Activated T-helper 9 cell treated with anti-CD3 and anti-CD28 coated beads, Interleukin-2, amount 50 U/mL, for 16 hours (primary cell): ENCODE measurements around the gene CSTB.

Source experiments
- DNase-seq: peaks from one replicate; pipeline ENCODE4 v3.0.0-alpha.2; 2020; ENCODE audit warnings: low read depth

The CSTB gene

DNA sequence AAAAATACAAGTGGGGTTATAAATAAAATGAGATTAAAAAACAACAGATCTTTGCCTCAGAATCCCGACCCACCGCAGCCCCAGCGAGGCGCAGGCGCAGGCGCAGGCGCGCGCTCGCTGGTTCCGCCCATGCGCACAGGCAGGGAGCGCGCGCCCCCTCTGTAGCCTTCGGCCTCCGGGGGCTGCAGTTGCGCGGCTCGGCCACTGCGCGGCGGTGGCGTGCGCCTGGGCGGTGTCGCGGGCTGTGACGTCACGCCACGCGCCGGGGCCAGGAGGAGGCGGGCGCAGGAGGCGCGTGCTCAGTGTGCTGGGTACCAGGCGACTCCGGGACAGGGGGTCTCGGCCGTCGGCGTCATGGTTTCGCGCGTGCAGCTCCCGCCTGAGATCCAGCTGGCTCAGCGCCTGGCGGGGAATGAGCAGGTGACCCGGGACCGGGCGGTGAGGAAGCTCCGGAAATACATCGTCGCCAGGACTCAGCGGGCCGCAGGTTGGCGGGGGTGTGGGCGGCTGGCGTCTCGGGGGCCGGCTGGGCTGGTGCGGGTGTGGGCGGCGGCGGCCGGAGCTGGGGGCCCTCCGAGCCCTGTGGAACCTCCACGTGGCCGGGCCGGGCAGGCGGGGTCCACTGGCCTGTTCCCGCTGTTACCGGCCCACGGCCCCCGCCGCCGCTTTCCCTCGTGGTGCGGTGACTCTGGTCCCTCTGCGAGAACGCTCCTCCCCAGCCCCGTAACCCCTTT lies 13.3 kb upstream of the CSTB start, which contains the start of gene RRP1:
RRP1 (plus strand) TSS at position 302 of the 734 bp plus-strand sequence; CDS start at position 355, 53 bp downstream.
- peak; percentile 91 for DNase-seq

DNA sequence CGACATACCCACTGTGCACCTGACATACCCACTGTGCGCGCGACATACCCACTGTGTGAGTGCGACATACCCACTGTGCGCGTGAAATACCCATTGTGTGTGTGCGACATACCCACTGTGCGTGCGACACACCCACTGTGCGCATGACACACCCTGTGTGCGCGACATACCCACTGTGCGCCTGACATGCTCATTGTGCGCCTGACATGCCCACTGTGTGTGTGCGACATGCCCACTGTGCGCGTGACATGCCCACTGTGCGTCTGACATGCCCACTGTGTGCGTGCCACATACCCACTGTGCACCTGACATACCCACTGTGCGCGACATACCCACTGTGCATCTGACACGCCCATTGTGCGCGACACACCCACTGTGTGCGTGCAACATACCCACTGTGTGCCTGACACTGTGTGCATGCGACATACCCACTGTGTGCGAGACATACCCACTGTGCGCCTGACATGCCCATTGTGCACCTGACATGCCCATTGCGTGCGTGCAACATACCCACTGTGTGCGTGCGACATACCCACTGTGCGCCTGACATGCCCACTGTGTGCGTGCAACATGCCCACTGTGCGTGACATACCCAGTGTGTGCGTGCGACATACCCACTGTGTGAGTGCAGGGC lies 10.8 kb upstream of the CSTB start:
- no peak for DNase-seq

DNA sequence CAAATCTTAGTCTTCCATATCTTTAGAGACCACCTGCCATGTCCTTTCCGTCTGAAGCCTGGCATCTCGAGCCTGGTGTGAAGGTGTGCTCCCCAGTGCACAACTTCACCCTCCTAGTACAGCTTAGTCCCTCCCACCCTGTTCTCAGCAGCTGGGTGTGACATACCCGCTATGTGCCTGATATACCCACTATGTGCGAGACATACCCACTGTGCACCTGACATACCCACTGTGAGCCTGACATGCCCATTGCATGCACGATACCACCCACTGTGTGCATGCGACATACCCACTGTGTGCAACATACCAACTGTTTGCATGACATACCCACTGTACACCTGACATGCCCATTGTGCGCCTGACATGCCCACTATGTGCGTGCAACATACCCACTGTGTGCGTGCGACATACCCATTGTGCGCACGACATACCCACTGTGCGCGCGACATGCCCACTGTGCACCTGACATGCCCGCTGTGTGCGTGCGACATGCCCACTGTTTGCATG lies 10.2 kb upstream of the CSTB start:
- no peak for DNase-seq

DNA sequence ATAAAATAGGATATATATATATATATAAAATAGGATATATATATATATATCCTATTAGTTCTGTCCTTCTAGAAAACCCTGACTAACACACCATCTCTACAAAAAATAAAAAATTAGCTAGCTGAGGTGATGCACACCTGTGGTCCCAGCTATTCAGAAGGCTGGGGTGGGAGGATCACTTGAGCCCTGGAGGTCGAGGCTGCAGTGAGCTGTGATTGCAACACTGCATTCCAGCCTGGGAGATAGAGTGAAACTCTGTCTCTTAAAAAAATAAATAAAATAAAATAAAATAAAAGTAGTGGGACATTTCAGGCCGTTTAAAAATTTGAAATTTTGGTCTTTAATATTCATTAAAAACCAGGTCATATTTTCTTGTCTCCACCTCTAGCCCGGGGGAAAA lies 9.0 kb upstream of the CSTB start:
- DNase-seq, result no peak

DNA sequence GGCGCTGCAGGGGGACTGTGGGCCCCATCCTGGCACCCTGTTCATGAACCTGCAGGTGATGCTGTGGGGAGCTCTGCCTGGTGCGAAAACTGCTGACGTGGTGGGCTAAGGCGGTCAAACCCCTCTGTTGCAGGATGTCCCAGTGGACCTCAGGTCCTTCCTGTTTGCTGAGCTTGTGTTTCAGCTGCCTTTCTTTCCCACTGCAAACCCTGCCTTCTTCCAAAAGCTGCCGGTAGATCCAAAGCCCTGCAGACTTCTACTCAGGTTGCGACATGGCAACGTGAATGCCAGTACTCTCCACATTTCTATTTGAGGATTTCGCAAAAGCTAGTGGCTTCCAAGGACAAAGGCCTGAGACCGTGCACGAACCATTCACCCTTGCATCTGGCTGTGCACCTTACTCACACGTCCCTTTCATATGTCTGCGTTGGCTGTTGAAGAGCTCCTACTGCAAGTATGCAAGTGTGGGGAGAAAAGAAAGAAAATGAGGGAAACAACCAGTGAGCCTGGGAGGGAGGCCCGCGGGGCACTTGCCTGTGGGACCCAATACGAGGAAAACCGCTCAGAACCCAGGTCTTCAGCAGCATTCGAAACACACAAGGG lies 7.1 kb upstream of the CSTB start:
- DNase-seq, result no peak

DNA sequence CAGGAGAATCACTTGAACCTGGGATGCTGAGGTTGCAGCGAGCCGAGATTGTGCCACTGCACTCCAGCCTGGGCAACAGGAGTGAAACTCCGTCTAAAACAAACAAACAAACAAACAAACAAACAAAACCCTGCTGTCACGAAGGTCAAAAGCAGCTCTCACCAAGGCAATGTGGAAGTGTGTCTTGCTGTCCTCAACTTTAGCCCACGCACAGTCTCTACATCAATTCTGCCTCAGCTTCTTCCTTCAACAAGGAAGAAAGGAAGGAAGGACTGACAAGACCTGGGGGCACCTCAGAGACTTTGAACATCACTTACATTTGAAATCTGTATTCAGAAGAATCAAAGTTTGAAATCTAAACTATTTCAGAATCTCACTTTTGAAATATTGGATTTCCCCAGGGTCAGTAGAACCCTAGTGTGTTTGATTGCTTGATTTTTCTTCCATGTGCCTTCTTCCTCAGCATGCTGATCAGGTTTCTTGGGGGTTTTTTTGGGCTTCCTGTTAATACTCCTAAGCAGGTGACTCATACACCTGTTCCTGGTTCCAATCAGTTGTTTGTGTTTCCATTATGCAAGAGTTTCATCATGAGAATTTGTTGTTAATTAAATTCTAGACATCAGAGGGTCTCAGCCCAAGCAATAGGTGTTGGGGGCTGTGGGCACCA lies 6.5 kb upstream of the CSTB start:
- DNase-seq, result no peak

DNA sequence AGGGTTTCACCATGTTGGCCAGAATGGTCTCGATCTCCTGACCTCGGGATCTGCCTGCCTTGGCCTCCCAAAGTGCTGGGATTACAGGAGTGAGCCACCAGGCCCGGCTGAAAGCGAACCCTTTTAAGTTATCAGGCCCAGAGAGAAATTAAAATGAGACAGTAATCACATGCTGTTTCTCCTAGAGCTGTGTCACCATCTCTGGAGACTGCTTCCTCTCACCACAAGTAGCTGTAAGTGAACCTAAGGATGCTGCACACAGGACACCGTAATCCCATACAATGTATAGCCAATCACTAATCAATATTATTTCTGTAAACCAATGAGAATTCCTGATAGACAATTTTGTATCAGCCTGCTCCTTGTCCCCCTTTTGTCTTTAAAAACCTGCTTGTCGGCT lies 5.7 kb upstream of the CSTB start:
- DNase-seq, result no peak

DNA sequence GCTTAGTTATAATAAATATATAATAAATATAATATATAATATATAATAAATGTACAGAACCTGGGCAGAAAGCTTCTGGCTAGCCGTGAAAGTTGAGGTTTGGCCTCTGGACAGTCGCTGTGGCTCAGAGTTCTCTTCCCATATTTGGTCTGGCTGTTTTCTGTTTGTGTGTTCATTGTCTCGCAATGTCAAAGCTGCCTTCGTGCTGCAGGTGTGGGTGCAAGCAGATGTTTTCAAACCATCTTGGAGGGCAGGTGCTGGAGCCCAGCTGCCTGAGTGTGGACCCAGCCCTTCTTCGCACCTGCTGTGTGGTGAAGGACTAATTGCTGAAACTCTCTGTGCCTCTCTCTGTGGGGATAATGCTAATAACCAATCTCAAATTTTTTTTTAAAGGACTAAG lies 3.6 kb upstream of the CSTB start:
- no peak for DNase-seq

DNA sequence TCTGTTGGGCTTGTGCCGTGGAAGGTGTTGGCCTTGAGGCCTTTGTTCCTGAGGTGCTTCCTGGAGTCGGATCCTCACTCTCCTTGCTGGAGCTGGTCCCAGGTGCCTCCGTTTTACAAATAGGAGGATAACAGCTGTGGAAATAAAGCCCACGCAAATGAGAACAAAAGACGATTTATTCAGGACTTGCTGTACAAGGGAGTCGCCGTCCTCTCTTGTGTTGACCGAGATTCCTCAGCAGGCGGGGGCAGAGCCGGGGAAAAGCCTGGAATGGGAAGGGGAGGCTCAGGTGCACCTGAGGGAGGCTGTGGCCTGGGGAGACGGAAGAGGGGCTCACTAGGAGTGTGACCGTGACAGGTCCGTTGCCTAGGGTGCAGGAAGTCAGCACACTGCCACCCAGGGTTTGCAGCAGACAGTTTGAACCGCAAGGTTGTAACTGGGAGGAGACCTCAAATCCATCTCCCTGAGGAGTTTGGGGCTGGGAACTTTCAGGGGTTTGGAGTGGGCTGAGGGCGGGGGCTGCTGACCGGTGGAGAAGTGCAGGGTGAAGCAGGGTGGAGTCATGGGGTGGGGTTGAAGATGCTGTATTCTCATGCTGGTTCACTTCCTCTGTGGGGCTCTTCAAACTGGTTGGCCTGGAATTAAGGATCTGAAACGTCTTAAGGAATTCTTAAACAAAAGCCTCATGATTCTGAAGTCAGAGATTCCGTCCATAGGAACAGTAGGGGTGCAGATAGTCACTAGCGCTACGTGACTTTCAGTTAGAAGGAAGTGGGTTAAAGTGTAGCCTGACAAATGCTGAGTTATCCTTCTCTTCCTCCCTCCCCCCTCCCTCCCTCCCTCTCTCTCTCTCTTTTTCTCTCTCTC lies 2.6 kb upstream of the CSTB start:
- no peak for DNase-seq

DNA sequence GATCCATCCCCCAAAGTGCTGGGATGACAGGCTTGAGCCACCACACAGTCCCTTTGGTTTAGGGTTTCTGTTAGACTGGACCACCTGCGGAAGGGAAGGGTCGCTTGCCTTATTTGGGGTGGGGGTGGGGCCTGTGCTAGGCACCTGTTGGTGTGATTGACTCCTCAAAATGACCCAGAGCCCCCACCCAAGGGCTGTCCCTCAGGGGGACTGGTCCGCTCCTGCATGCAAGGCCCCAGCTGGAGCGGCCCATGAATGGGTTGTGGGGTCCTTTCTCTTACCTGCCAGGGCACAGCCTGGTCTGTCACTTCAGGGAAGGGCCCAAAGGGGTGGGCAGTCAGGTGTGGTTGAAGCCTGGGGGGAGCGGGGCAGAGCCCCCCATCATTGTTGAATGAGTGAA lies 1.8 kb upstream of the CSTB start:
- DNase-seq, result no peak

DNA sequence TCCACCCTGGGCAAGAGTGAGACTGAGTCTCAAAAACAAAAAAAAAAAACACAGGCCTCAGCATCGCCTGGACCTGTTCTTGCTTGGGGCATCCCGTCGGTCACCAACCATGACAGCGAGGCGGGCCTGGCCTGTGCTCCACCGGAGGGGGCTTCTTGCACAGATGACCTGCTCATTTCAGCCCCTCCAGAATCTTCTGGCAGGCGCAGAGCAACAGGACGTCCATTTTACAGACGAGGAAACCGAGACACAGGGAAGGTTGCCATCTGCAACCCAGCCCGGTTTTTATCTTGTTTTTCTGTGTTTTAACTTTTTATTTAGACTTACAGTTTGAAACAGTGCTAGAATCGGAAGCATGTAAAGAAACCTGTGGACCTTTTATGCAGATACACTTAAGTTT lies 918 bp downstream of the CSTB start:
- no peak for DNase-seq

DNA sequence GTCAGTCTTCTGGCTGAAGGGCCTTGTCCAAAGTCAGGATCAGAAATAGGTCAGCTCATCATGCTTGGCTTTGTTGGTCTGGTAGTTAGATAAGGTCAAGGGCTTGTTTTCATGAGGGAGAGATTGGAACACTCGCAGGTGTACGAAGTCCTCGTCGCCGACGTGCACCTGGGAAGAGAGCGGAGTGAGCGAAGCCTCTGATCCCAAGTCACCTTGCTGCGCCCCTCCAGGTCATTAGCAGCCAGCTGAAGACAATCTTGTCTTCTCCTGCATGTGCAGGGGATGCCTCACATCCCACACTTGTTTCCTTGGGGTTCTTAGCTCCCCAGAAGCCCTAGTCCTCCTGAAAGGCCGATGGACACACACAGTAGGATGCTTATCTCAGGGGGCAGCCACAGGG lies 1.9 kb downstream of the CSTB start:
- DNase-seq, result no peak

DNA sequence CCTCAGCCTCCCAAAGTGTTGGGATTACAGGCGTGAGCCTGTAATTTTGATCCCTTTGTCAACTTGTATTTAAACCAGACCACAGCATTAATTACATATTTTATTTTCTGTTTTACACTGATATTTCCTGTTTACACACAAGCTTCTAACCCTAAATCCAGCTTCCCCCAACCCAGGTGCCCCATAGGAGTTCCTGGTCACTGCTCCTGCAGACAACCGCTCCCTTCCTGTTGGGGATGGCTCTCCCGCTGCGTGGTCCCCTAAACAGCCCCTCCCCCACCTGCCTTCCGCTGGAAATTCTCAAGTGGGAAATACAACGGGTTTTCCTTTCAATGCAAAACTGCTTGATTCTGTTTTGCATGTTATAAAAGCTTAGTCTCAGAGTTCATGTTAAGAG lies 3.7 kb downstream of the CSTB start:
- no peak for DNase-seq

DNA sequence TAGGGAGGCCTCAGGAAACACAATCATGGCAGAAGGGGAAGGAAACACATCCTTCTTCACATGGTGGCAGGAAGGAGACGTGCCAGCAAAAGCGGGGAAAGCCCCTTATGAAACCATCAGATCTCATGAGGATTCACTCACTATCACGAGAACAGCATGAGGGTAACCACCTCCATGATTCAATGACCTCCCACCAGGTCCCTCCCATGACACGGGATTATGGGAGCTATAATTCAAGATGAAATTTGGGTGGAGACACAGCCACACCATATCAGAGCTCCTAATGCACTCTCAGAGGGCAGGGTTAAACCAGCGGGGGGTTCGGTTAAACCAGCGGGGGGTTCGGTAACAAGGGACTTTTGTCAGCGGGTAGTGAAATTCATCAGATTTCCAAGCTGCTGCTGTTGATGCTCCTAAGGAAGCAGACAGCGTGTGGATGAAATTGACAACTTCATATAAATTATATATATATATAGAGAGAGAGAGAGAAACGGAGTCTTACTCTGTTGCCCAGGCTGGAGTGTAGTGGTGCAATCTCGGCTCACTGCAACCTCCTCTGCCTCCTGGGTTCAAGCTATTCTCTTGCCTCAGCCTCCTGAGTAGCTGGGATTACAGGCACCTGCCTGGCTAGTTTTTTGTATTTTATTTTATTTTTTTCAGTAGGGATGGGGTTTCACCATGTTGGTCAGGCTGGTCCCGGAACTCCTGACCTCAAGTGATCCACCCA lies 4.2 kb downstream of the CSTB start:
- no peak for DNase-seq

DNA sequence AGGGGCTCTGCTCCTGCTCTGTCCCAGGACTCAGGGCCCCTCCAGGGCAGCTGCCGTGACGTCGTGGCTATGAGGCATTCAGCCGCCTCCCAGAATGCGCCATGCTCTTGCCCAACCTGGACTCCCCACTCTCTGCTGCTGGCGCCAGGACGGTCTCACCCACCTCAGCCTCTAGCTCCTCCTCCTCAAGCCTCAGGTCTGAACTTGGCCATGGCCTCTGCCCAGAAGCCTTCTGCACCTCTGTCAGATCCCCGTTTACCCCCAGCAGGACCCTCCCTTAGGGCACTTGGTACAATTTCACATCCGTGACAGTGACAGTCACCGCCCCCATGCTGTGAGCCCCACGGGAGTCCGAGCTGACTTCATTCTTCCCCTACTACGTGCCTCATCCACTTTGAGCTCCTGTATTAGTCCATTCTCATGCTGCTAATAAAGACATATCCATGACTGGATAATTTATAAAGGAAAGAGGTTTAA lies 4.9 kb downstream of the CSTB start:
- no peak for DNase-seq

DNA sequence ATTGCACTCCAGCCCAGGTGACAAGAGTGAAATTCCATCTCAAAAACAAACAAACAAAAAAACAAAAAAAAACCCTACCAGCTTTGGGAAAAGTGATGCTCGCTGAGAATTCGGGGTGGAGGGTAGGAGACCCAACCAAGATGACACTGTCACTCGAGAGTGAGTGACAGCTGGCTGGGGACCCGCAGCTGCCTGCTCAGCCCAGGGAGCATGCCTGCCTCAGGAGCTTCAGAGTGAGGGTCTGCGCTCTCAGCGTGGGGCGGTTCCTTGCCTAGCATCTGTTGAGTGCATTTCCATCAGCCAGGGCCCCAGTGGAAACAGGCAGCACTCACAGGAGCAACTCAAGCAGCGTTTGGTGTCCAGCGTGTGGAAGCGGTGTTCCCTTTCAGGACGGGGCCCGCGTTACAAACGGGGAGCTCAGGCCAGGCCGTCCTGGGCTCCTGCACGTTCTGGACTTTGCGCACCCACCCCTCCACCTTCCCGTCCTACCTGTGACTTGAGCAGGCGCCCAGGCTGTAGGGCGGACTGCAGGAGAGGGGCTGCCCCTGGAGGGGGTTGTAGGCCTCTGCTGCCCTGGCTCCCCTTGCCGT lies 5.9 kb downstream of the CSTB start:
- DNase-seq, result no peak

DNA sequence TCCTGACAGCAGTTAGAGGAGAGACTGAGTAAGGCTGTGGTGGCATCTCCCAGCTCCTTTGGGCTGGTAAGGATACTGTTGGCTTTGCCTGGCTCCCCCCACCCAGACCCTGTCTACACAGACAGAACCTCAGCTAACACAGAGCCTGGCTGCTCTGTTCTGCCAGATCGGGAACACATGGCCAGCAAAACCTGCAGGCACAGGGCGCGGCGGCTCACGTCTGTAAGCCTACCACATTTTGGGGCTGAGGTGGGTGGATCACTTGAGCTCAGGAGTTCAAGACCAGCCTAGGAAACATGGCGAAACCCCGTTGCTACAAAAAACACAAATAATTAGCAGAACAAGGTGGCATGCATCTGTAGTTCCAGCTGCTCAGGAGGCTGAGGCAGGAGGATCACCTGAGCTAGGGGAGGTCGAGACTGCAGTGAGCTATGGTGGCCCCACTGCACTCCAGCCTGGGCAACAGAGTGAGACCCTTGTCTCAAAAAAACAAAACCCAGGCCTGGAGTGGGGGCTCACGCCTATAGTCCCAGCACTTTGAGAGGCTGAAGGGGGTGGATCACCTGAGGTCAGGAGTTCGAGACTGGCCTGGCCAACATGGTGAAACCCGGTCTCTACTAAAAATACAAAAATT lies 6.7 kb downstream of the CSTB start:
- no peak for DNase-seq

DNA sequence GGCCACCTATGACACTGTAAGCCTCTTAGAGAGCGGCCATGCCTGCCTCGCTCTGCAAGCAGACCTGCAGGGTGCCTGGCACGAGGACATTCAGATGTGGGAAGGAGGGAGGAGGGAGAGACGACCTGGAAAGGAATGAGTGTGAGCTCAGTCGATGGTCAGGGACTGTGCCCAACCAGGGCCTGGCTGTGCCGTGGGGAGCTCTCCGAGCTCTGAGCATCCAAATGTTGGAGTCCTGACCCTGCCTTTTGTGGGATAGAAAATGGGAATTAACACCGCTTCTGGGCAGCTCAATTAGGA lies 7.3 kb downstream of the CSTB start:
- no peak for DNase-seq

DNA sequence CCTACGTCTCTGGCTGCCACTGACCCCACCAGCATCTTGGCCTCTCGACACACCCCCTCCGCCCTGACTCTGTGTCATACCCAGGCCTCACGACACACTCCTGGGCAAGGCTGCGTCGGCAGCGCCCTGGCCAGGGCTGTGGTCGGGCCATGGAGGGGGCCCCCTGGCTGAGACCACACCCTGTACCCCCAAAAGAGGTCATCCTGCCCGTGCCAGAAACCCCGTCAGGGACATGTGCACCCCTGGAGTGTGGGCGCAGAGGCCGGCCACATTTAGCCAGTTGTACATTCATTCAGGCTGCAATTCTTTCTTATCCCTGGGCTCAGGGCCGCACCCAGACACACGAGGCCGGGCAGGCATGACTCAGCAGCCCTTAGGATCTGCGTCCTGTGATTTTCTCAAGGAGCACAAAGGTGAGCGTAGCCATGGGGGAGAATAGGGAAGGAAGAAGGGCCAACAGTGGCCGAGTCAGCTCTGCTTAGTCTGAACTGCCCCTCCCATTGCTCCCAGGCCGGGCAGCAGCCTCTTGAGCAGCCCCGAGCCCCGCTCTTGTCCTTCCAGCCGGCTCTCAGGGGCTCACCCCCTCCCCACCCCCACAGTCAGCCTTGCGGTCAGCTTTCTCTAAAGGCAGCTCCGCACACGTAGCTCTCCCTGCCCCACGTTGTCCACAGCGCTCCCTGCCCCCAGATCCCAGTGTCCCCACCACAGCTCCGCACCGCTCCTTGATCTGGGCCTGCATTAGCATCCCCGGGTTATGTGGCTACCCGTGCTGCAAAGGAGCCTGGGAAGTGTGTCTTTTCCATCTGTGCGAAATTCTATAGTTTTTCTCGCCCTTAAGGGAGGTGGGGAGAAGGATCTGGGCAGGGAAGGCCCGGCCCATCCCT lies 7.9 kb downstream of the CSTB start:
- no peak for DNase-seq
